Adipocyte (in vitro differentiated cells): ENCODE measurements around the gene DDX56.

Experiments
- DNase-seq: peaks from one replicate; pipeline ENCODE4 v3.0.0-alpha.2; 2015; ENCODE audit warnings: low read depth
- H3K27me3 ChIP-seq: replicated peaks from 2 replicates; pipeline ENCODE4 v1.7.0; 2013; ENCODE audit warnings: mild to moderate bottlenecking, low read length, moderate library complexity; ENCODE audit not compliant: control insufficient read depth, insufficient read depth
- H3K36me3 ChIP-seq: 2 replicates; pipeline ENCODE4 v1.7.0; 2013; ENCODE audit warnings: low read length, mild to moderate bottlenecking, moderate library complexity; ENCODE audit not compliant: control insufficient read depth, insufficient read depth, severe bottlenecking
- H3K4me1 ChIP-seq: 2 replicates; pipeline ENCODE4 v1.7.0; 2013; ENCODE audit warnings: mild to moderate bottlenecking, low read length, moderate library complexity; ENCODE audit not compliant: control insufficient read depth, insufficient read depth
- H3K4me3 ChIP-seq: 2 replicates; pipeline ENCODE4 v1.7.0; 2013; ENCODE audit warnings: mild to moderate bottlenecking, low read length, moderate library complexity
- H3K9ac ChIP-seq: 2 replicates; pipeline ENCODE4 v1.7.0; 2013; ENCODE audit warnings: mild to moderate bottlenecking, low read length, moderate library complexity
- H3K9me3 ChIP-seq: 2 replicates; pipeline ENCODE4 v1.7.0; 2013; ENCODE audit warnings: mild to moderate bottlenecking, low read length, moderate library complexity; ENCODE audit not compliant: control insufficient read depth

Gene DDX56

DNA sequence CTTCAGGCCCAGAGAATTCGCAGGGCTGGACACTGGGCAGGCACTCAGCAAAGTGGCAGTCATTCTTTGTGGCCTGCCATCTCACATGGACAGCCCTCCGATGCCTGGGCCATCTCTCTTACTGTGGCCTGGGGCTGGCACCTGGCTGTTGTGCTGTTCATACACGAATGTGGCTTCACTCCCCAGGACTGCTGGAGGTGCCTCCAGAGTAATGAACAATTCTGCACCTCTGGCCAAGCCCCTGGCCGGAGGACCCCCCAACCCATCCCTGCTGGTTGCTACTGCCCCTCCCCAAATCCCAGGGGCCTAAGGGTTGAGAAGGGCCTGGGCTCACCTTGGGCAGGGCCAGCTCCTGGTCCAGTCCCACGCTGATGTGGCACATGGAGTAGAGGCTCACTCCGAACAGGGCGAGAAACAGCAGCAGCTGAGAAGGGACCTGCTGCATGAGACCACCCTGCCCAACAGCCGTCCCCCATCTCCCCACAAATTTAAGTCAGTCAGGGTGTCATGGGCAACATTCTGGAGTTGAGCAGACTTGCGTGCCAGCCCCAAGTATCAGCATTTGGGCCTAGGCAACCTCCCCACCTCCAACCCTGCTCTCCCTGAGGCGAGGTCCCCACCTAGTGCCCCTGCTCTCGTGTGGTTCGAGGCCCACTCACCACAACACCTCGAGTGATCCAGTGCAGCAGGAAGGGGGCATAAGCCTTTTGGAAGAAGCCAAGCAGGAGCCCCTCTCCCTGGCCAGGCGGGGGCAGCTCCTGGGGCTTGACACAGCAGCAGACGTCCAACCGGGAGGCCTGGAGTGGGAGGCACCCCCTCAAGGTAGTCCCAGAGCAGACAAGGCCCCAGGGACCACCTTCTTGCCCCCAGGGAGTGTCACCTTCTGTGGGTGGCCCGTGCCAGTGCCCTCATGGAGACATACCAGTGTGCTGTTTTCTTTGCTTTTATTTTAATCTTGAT is 42.0 kb downstream of the DDX56 start:
- H3K4me3 ChIP-seq, result no peak overlapping the region
- H3K4me1 ChIP-seq, result no peaks in the 10 kb centered on the region

DNA sequence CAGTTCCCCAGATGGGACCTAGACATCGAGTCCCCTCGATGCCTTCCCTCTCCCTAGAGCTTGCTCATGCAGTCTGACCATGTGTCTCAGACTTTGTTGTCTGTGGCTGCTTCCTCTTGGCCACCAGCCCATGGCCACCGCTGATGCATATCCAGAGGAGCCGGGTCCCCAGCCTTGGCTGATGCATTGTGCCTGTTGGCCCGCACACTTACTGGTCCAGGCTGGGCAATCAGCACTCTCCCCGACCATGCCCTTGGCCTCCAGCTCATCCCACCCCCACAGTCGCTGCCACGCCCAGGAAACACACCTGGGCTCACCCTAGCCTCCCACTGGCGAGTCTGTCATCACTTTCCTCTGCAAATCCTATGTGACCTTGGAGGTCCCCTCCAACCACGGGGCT is 42.7 kb downstream of the DDX56 start:
- no peak for DNase-seq
- no peaks in the 10 kb centered on the region for H3K4me1 ChIP-seq

More for the DNA sequence above, 42.0 kb downstream of the DDX56 start:
- Histone ChIP-seq H3K9me3 (peaks cover 6% of the 10 kb centered on the region), H3K9ac (no peak overlapping the region), H3K36me3 (no peaks in the 10 kb centered on the region), H3K27me3 (no peaks in the 10 kb centered on the region)
- no peak for DNase-seq

DNA sequence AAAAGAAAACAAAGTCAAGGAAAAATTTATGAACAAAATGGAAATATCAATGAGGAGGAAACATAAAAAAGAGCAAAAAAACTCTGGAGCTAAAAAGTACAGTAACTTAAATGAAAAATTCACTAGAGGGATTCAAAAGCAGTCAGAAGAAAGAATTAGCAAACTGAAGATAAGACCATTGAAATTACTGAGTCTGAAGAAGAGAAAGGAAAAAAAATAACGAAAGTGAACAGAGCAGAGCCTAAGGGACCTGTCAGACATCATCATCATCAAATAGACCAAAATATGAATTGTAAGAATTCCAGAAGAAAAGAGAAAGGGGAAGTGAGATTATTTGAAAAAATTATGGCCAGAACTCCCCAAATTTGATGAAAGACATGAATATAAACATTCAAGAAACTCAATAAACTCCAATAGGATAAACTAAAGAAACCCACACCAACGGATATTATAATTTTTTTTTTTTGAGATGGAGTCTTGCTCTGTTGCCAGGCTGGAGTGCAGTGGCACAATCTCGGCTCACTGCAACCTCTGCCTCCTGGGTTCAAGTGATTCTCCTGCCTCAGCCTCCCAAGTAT is 48.8 kb downstream of the DDX56 start:
- Histone ChIP-seq H3K4me1 (no peaks in the 10 kb centered on the region), H3K9ac (no peak overlapping the region), H3K4me3 (no peak overlapping the region), H3K36me3 (no peaks in the 10 kb centered on the region), H3K27me3 (peaks cover 16% of the 10 kb centered on the region), H3K9me3 (peaks cover 24% of the 10 kb centered on the region)
- no peak for DNase-seq

More for the DNA sequence above, 42.7 kb downstream of the DDX56 start:
- H3K9ac ChIP-seq, result no peak overlapping the region
- peaks cover 9% of the 10 kb centered on the region for H3K9me3 ChIP-seq
- H3K4me3 ChIP-seq, result no peak overlapping the region
- no peaks in the 10 kb centered on the region for H3K27me3 ChIP-seq
- no peaks in the 10 kb centered on the region for H3K36me3 ChIP-seq

DNA sequence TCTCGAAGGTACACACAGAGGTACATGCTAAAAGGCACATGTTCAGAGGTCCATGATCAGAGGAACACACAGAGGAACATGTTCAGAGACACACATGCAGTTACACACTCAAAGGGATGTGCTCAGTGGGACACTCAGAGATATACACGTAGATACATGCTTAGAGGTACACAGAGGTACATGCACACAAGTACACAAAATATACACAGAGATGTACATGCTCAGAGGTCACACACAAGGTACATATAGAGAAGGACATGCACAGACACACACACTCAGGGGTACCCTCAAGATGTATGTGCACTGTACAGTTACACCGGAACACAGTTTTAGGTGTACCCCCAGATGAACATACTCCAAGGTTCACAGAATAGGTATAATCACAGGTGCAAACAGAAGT is 51.4 kb downstream of the DDX56 start:
- no peaks in the 10 kb centered on the region for H3K36me3 ChIP-seq
- peaks cover 23% of the 10 kb centered on the region for H3K27me3 ChIP-seq
- H3K4me3 ChIP-seq, result no peak overlapping the region
- H3K4me1 ChIP-seq, result no peaks in the 10 kb centered on the region
- H3K9me3 ChIP-seq, result peaks cover 19% of the 10 kb centered on the region
- H3K9ac ChIP-seq, result no peak overlapping the region
- no peak for DNase-seq

DNA sequence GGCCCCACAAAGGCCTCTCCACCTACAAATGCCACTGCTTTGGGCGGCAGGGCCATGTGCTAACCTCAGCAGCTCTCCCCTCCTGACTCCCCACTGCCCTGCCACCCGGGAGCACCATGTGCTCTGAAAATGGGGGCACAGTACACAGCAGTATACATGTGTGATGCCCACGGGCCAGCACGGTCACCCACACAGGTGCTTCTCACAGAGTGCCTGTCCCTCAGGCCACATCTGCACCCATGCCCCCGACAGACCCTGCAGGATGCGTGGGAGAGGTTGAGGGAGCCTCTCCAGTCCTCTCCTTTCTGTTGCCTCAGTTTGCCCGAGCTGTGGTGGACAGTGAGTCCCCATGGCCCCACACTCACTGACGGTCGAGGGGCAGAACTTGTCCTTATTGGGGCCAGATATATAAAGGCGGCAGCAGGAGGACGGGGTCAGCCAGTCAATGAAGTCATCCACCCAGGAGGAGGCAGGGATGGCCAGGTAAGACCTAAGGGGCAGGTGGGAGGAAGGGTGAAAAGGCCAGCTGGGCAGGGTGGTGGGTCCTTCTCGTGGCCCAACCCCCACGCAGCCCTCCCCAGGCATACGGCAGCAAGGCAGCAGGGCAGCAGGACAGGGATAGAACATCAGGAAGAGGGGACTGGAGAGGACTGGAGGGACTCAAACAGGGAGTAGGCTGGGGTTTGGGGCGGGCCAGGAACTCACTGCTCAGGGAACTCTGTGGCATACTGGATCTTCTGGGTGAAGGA is 52.2 kb downstream of the DDX56 start:
- no peak overlapping the region for H3K9ac ChIP-seq
- peaks cover 23% of the 10 kb centered on the region for H3K27me3 ChIP-seq
- DNase-seq, result no peak

GRCh38 chr7:44520574-44520973 is 53.1 kb downstream of the DDX56 start:
- no peak for DNase-seq
- no peak overlapping the region for H3K9ac ChIP-seq

More for the DNA sequence above, 52.2 kb downstream of the DDX56 start:
- peaks cover 19% of the 10 kb centered on the region for H3K9me3 ChIP-seq
- no peaks in the 10 kb centered on the region for H3K4me1 ChIP-seq
- no peak overlapping the region for H3K4me3 ChIP-seq
- no peaks in the 10 kb centered on the region for H3K36me3 ChIP-seq

GRCh38 chr7:44519546-44519945 is 54.2 kb downstream of the DDX56 start:
- Histone ChIP-seq H3K27me3 (peaks cover 23% of the 10 kb centered on the region), H3K9ac (no peak overlapping the region), H3K9me3 (peaks cover 9% of the 10 kb centered on the region), H3K4me3 (no peak overlapping the region), H3K4me1 (no peaks in the 10 kb centered on the region), H3K36me3 (no peaks in the 10 kb centered on the region)
- DNase-seq, result no peak

More at GRCh38 chr7:44520574-44520973, 53.1 kb downstream of the DDX56 start:
- no peaks in the 10 kb centered on the region for H3K36me3 ChIP-seq
- H3K9me3 ChIP-seq, result peaks cover 15% of the 10 kb centered on the region
- no peak overlapping the region for H3K4me3 ChIP-seq
- H3K4me1 ChIP-seq, result no peaks in the 10 kb centered on the region
- H3K27me3 ChIP-seq, result peaks cover 23% of the 10 kb centered on the region

GRCh38 chr7:44518761-44519160 is 54.9 kb downstream of the DDX56 start:
- H3K9me3 ChIP-seq, result peaks cover 2% of the 10 kb centered on the region
- peaks cover 23% of the 10 kb centered on the region for H3K27me3 ChIP-seq

GRCh38 chr7:44517175-44517574 is 56.5 kb downstream of the DDX56 start:
- peaks cover 17% of the 10 kb centered on the region for H3K27me3 ChIP-seq
- H3K9me3 ChIP-seq, result no peaks in the 10 kb centered on the region
- DNase-seq, result no peak
- no peaks in the 10 kb centered on the region for H3K4me1 ChIP-seq
- H3K4me3 ChIP-seq, result no peak overlapping the region
- no peaks in the 10 kb centered on the region for H3K36me3 ChIP-seq
- no peak overlapping the region for H3K9ac ChIP-seq

More at GRCh38 chr7:44518761-44519160, 54.9 kb downstream of the DDX56 start:
- Histone ChIP-seq H3K4me1 (no peaks in the 10 kb centered on the region), H3K4me3 (no peak overlapping the region), H3K9ac (no peak overlapping the region), H3K36me3 (no peaks in the 10 kb centered on the region)
- no peak for DNase-seq
